Measurements from ENCODE around the gene UBA6. TPM values are rescaled to one million over a fixed set of nuclear protein-coding genes. Genes with fewer than 3 reads are reported as not detected.
A peak's percentile ranks its signal among the peaks of the same experiment; 100 is the strongest.
"Not testable (repeated sequence)": the region's sequence is repeated elsewhere in the genome, so short reads cannot be mapped to it uniquely, and the experiment has no call there.

Gene UBA6
- total and polyA plus RNA-seq, 5 donors, result 3.0 to 33.4 (median 19.0) TPM

- Histone ChIP-seq H3K27me3 (ENCODE audit: control insufficient read depth, insufficient read depth) (no peaks in the 10 kb centered on the region), H3K4me1 (ENCODE audit: control insufficient read depth, insufficient read depth, low read length) (no peaks in the 10 kb centered on the region), H3K27ac (ENCODE audit: low read length) (no peak overlapping the region), H3K9me3 (ENCODE audit: control insufficient read depth, low read length) (no peaks in the 10 kb centered on the region), H3K4me3 (ENCODE audit: low read length) (no peak overlapping the region)
- intact Hi-C loops (cut with DNase I), result no loop called here
- 47% methylated on average over 12 of the region's 12 CpGs for WGBS
- DNase-seq, result no peak
- ATAC-seq, result peak; percentile 68 to 86
These were observed 12.7 kb upstream of the UBA6 start for GRCh38 chr4:67713529-67714247.

- H3K4me1 ChIP-seq (ENCODE audit: control insufficient read depth, insufficient read depth, low read length), result no peaks in the 10 kb centered on the region
- WGBS, result 72% methylated on average over 7 of the region's 7 CpGs
- no peaks in the 10 kb centered on the region for H3K9me3 ChIP-seq (ENCODE audit: control insufficient read depth, low read length)
- DNase-seq, result no peak
- no peak overlapping the region for H3K4me3 ChIP-seq (ENCODE audit: low read length)
- peak in 1 of 2 donors; percentile 27 for ATAC-seq
- intact Hi-C loops (cut with DNase I), result no loop called here
- no peak overlapping the region for H3K27ac ChIP-seq (ENCODE audit: low read length)
- no peaks in the 10 kb centered on the region for H3K27me3 ChIP-seq (ENCODE audit: control insufficient read depth, insufficient read depth)
These were observed 11.9 kb upstream of the UBA6 start for GRCh38 chr4:67712650-67713528.

- no peaks in the 10 kb centered on the region for H3K9me3 ChIP-seq (ENCODE audit: control insufficient read depth, low read length)
- ATAC-seq (no peak), DNase-seq (no peak)
- no peaks in the 10 kb centered on the region for H3K4me1 ChIP-seq (ENCODE audit: control insufficient read depth, insufficient read depth, low read length)
- no peak overlapping the region for H3K4me3 ChIP-seq (ENCODE audit: low read length)
- H3K27ac ChIP-seq (ENCODE audit: low read length), result no peak overlapping the region
- WGBS, result 92% methylated on average over 3 of the region's 3 CpGs
- intact Hi-C loops (cut with DNase I), result no loop called here
- H3K27me3 ChIP-seq (ENCODE audit: control insufficient read depth, insufficient read depth), result no peaks in the 10 kb centered on the region
These were observed 11.2 kb upstream of the UBA6 start for GRCh38 chr4:67712000-67712625.

GRCh38 chr4:67706682-67707081, 5.7 kb upstream of the UBA6 start:
- intact Hi-C loops (cut with DNase I); ATAC-seq; H3K9me3 ChIP-seq (ENCODE audit: control insufficient read depth, low read length); H3K27me3 ChIP-seq (ENCODE audit: control insufficient read depth, insufficient read depth); H3K4me3 ChIP-seq (ENCODE audit: low read length); DNase-seq; H3K27ac ChIP-seq (ENCODE audit: low read length); H3K4me1 ChIP-seq (ENCODE audit: control insufficient read depth, insufficient read depth, low read length): not testable (repeated sequence)
- WGBS, result 95% methylated on average over 3 of the region's 3 CpGs

GRCh38 chr4:67704843-67705242, 3.9 kb upstream of the UBA6 start:
- Histone ChIP-seq H3K27me3 (ENCODE audit: control insufficient read depth, insufficient read depth) (no peaks in the 10 kb centered on the region), H3K4me3 (ENCODE audit: low read length) (no peak overlapping the region), H3K27ac (ENCODE audit: low read length) (no peak overlapping the region), H3K9me3 (ENCODE audit: control insufficient read depth, low read length) (no peaks in the 10 kb centered on the region), H3K4me1 (ENCODE audit: control insufficient read depth, insufficient read depth, low read length) (no peaks in the 10 kb centered on the region)
- DNase-seq (no peak), ATAC-seq (no peak)
- intact Hi-C loops (cut with DNase I), result no loop called here
- 96% methylated on average over 2 of the region's 2 CpGs for WGBS

GRCh38 chr4:67702166-67702565, 1.2 kb upstream of the UBA6 start:
- intact Hi-C loops (cut with DNase I), result no loop called here
- no peak for DNase-seq
- no peaks in the 10 kb centered on the region for H3K9me3 ChIP-seq (ENCODE audit: control insufficient read depth, low read length)
- ATAC-seq, result no peak
- peaks cover 2% of the 10 kb centered on the region for H3K4me1 ChIP-seq (ENCODE audit: control insufficient read depth, insufficient read depth, low read length)
- no peak overlapping the region for H3K27ac ChIP-seq (ENCODE audit: low read length)
- WGBS, result 93% methylated on average over 2 of the region's 2 CpGs
- H3K4me3 ChIP-seq (ENCODE audit: low read length), result no peak overlapping the region
- no peaks in the 10 kb centered on the region for H3K27me3 ChIP-seq (ENCODE audit: control insufficient read depth, insufficient read depth)

- peak overlapping the region; percentile 87 for H3K4me3 ChIP-seq (ENCODE audit: low read length)
- WGBS, result 12% methylated on average over 4 of the region's 4 CpGs
- no peaks in the 10 kb centered on the region for H3K9me3 ChIP-seq (ENCODE audit: control insufficient read depth, low read length)
- no peak for DNase-seq
- peaks cover 2% of the 10 kb centered on the region for H3K4me1 ChIP-seq (ENCODE audit: control insufficient read depth, insufficient read depth, low read length)
- H3K27ac ChIP-seq (ENCODE audit: low read length), result no peak overlapping the region
- ATAC-seq, result no peak
- intact Hi-C loops (cut with DNase I), result no loop called here
- no peaks in the 10 kb centered on the region for H3K27me3 ChIP-seq (ENCODE audit: control insufficient read depth, insufficient read depth)
These were observed 529 bp upstream of the UBA6 start for GRCh38 chr4:67701517-67701850.

- H3K9me3 ChIP-seq (ENCODE audit: control insufficient read depth, low read length), result no peaks in the 10 kb centered on the region
- no peak for DNase-seq
- H3K27me3 ChIP-seq (ENCODE audit: control insufficient read depth, insufficient read depth), result no peaks in the 10 kb centered on the region
- ATAC-seq, result peak; percentile 1 to 52
- 22% methylated on average over 11 of the region's 11 CpGs for WGBS
- peak overlapping the region; percentile 60 for H3K27ac ChIP-seq (ENCODE audit: low read length)
- H3K4me1 ChIP-seq (ENCODE audit: control insufficient read depth, insufficient read depth, low read length), result peaks cover 2% of the 10 kb centered on the region
- intact Hi-C loops (cut with DNase I), result no loop called here
- peak overlapping the region; percentile 87 for H3K4me3 ChIP-seq (ENCODE audit: low read length)
These were observed 728 bp downstream of the UBA6 start for GRCh38 chr4:67700116-67700737.

GRCh38 chr4:67699603-67700002, 1.4 kb downstream of the UBA6 start:
- Histone ChIP-seq H3K4me1 (ENCODE audit: control insufficient read depth, insufficient read depth, low read length) (peaks cover 2% of the 10 kb centered on the region), H3K27ac (ENCODE audit: low read length) (no peak overlapping the region), H3K9me3 (ENCODE audit: control insufficient read depth, low read length) (no peaks in the 10 kb centered on the region), H3K27me3 (ENCODE audit: control insufficient read depth, insufficient read depth) (no peaks in the 10 kb centered on the region), H3K4me3 (ENCODE audit: low read length) (no peak overlapping the region)
- intact Hi-C loops (cut with DNase I), result no loop called here
- no peak for ATAC-seq
- 91% methylated on average over 18 of the region's 18 CpGs for WGBS
- DNase-seq, result no peak

GRCh38 chr4:67697860-67698687, 2.9 kb downstream of the UBA6 start:
- peaks cover 2% of the 10 kb centered on the region for H3K4me1 ChIP-seq (ENCODE audit: control insufficient read depth, insufficient read depth, low read length)
- intact Hi-C loops (cut with DNase I), result no loop called here

More at GRCh38 chr4:67697860-67698687, 2.9 kb downstream of the UBA6 start:
- 74% methylated on average over 7 of the region's 7 CpGs for WGBS
- Histone ChIP-seq H3K4me3 (ENCODE audit: low read length) (no peak overlapping the region), H3K27ac (ENCODE audit: low read length) (no peak overlapping the region), H3K9me3 (ENCODE audit: control insufficient read depth, low read length) (no peaks in the 10 kb centered on the region), H3K27me3 (ENCODE audit: control insufficient read depth, insufficient read depth) (no peaks in the 10 kb centered on the region)
- ATAC-seq (no peak), DNase-seq (no peak)
